HepG2 (cell line): ENCODE data around the gene CAST. TPM values are rescaled to one million over a fixed set of nuclear protein-coding genes. Genes with fewer than 3 reads are reported as not detected.
A peak's percentile ranks its signal among the peaks of the same experiment; 100 is the strongest.

Experiments
- ARID2 ChIP-seq: sonication (generic); formaldehyde crosslinking; IDR thresholded peaks from 2 replicates; pipeline ENCODE4 v1.8.1; 2022; ENCODE audit warnings: mild to moderate bottlenecking, missing genetic modification reagents, borderline replicate concordance
- ATF2 ChIP-seq: sonication (generic); formaldehyde crosslinking; IDR thresholded peaks from 2 replicates; pipeline ENCODE4 v1.4.0; 2020; ENCODE audit warnings: missing genetic modification reagents
- ELF3 ChIP-seq: IDR thresholded peaks from 2 replicates; pipeline ENCODE4 v1.6.1; 2016; ENCODE audit warnings: missing genetic modification reagents, missing compliant biosample characterization
- FOXJ3 ChIP-seq: sonication (generic); formaldehyde crosslinking; IDR thresholded peaks from 2 replicates; pipeline ENCODE4 v1.4.0; 2020; ENCODE audit warnings: missing genetic modification reagents, mild to moderate bottlenecking, borderline replicate concordance
- GABPB1 ChIP-seq: IDR thresholded peaks from 2 replicates; pipeline ENCODE4 v1.6.1; 2016; ENCODE audit warnings: mild to moderate bottlenecking, missing genetic modification reagents, moderate library complexity, missing compliant biosample characterization
- HNF1A ChIP-seq, 2 experiments: sonication (generic) in 1 of 2; formaldehyde crosslinking in 1 of 2; IDR thresholded peaks; 2 replicates each; pipeline versions ENCODE4 v1.4.0 to v1.6.1; 2016 to 2020; ENCODE audit warnings: borderline replicate concordance in 1 of 2, low read depth in 1 of 2, mild to moderate bottlenecking in 1 of 2, missing genetic modification reagents in 1 of 2
- KAT7 ChIP-seq: IDR thresholded peaks from 2 replicates; pipeline ENCODE4 v1.6.1; 2018; ENCODE audit warnings: borderline replicate concordance, missing compliant biosample characterization
- LBX2 ChIP-seq: sonication (generic); formaldehyde crosslinking; IDR thresholded peaks from 2 replicates; pipeline ENCODE4 v1.5.0; 2020; ENCODE audit warnings: missing genetic modification reagents, mild to moderate bottlenecking, borderline replicate concordance
- MLX ChIP-seq: IDR thresholded peaks from 2 replicates; pipeline ENCODE4 v1.6.1; 2016
- NFE2L1 ChIP-seq: sonication (generic); formaldehyde crosslinking; IDR thresholded peaks from 2 replicates; pipeline ENCODE4 v1.4.0; 2020; ENCODE audit warnings: missing genetic modification reagents, mild to moderate bottlenecking, borderline replicate concordance
- NFRKB ChIP-seq: fragments of 450-650 bp; IDR thresholded peaks from 2 replicates; pipeline ENCODE4 v1.6.1; 2017
- PATZ1 ChIP-seq: sonication (generic); formaldehyde crosslinking; IDR thresholded peaks from 2 replicates; pipeline ENCODE4 v1.4.0; 2020; ENCODE audit warnings: missing genetic modification reagents
- PRMT3 ChIP-seq: sonication (generic); formaldehyde crosslinking; IDR thresholded peaks from 2 replicates; pipeline ENCODE4 v1.8.1; 2022; ENCODE audit warnings: low read depth, mild to moderate bottlenecking, moderate library complexity, missing genetic modification reagents, borderline replicate concordance
- RFXANK ChIP-seq: IDR thresholded peaks from 2 replicates; pipeline ENCODE4 v1.6.1; 2016
- TAF1 ChIP-seq: sonication (generic); formaldehyde crosslinking; IDR thresholded peaks from 2 replicates; pipeline ENCODE4 v1.4.0; 2020; ENCODE audit warnings: missing genetic modification reagents
- THRA ChIP-seq: sonication (generic); formaldehyde crosslinking; IDR thresholded peaks from 2 replicates; pipeline ENCODE4 v1.4.0; 2020; ENCODE audit warnings: missing genetic modification reagents, borderline replicate concordance
- ZNF570 ChIP-seq: sonication (generic); formaldehyde crosslinking; IDR thresholded peaks from 2 replicates; pipeline ENCODE4 v1.4.0; 2020; ENCODE audit warnings: mild to moderate bottlenecking, missing genetic modification reagents, borderline replicate concordance
- polyA plus RNA-seq, 8 experiments: library from polyadenylated mRNA; depleted of rRNA in 3 of 8; stranded (reverse) in 7 of 8; unstranded in 1 of 8; fragments of >200 nt; fragmentation: Illumina TruSeq in 4 of 8; extraction: Trizol in 4 of 8; gene quantifications; 2 replicates each; pipeline versions ENCODE4 v1.2.1 to v1.2.3, GENCODE V29; 2011 to 2016; ENCODE audit warnings: low read depth in 4 of 8, missing spikeins in 1 of 8, mixed read lengths in 1 of 8; ENCODE audit not compliant: insufficient read depth in 1 of 8
- total RNA-seq, 5 experiments: library from RNA; depleted of rRNA; stranded (reverse); fragments of >200 nt; fragmentation: Illumina TruSeq; extraction: Trizol; gene quantifications; 2 replicates each; pipeline ENCODE4 v1.2.3, GENCODE V29; 2016; ENCODE audit warnings: low read depth in 1 of 5

The CAST gene
- total and polyA plus RNA-seq, 2 of the 13 experiments (the other 11 are each of a cell fraction or from before 2014, with no cell fraction given): 42.1 to 67.6 TPM

- TF ChIP-seq THRA (CRISPR knock-in tag): no peak
- TF ChIP-seq PRMT3 (CRISPR knock-in tag): no peak
- no peak for TF ChIP-seq NFE2L1 (CRISPR knock-in tag)
- TF ChIP-seq LBX2: no peak
- TF ChIP-seq ZNF570: no peak
- TF ChIP-seq KAT7: peak; percentile 42; the same call in 1 of the 2 replicates
- no peak for TF ChIP-seq FOXJ3 (CRISPR knock-in tag)
- TF ChIP-seq ARID2: no peak
- peak; percentile 54 for TF ChIP-seq PATZ1 (CRISPR knock-in tag)
- no peak for TF ChIP-seq ATF2 (CRISPR knock-in tag)
- TF ChIP-seq HNF1A (IDR thresholded peaks at IDR 0.05; ENCODE audit: low read depth): no peak
- TF ChIP-seq HNF1A (CRISPR knock-in tag; IDR thresholded peaks at IDR 0.05; ENCODE audit: borderline replicate concordance): no peak
- peak; percentile 37; the same call in 1 of the 2 replicates for TF ChIP-seq ELF3 (CRISPR knock-in tag)
- peak; percentile 65; the same call in 1 of the 2 replicates for TF ChIP-seq MLX (CRISPR knock-in tag)
- TF ChIP-seq TAF1 (CRISPR knock-in tag): peak; percentile 59; the same call in 1 of the 2 replicates
- TF ChIP-seq NFRKB: no peak
- TF ChIP-seq RFXANK (CRISPR knock-in tag): no peak
- peak; percentile 92 for TF ChIP-seq GABPB1
Observed at GRCh38 chr5:96702503-96703383, 40.6 kb downstream of the CAST start (continued).
